ENCODE data around the gene SLIT3. TPM values are rescaled to one million over a fixed set of nuclear protein-coding genes. Genes with fewer than 3 reads are reported as not detected.

SLIT3 gene
- total RNA-seq, 1 donor from 2014 or later: 7.4 TPM

DNA sequence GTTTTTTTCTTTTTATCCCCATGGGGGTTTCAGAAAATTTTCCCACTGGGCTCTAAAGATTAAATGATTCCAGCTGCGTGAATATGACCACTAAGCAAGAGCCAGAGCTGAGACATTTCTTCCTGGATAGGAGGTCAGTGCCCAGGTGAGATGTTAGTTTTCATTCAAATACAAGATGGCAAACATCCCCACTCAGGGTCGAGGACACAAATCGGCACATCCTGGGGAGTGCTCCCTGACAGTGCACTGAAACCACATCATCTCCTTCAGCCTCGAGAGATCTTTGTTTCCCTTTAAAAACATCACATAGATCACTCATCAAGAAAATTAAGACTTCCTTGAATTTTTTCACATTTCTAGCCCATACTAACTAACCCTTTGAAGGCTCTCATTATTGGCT is 448.6 kb downstream of the SLIT3 start:
- no peak for DNase-seq (ENCODE audit: extremely low read depth, low read depth, low spot score)

DNA sequence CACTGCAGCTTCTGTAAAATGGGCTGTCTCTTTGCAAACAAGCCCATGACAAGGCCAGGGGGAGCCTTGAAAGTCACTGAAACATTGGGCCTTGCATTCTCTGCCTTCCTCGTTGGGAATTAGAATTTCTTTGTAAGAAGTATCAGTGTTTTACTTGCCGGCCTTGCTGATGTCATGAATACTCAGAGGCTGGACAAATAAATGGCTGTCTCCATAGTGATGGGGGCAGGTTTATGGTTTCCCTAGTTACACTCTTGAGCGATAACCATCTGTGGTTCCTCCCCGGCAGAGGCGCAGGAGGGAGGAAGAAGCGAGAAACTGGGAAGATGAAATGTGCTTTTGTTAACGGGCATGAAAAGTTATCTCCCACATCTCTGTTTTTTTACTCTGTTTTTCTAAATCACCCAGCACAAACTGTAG is 449.0 kb downstream of the SLIT3 start:
- DNase-seq (ENCODE audit: extremely low read depth, low read depth, low spot score): no peak

DNA sequence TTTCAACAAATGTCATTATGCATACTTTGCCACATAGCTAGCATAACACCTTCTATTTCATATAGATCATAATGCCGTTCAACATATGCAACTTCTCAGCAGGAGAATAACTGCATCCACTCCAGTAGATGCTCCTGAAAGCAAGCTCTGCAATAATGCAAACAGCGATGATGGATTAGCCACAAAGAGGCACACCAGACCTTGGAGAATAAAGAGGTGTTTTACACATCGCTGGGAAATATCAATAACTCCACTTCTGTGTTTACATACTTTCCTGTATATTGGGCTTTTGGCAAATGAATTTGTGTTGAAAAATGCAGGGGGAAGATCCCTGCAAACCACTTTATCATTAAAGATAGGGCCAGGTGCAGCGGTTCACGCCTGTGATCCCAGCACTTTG is 450.3 kb downstream of the SLIT3 start:
- DNase-seq (ENCODE audit: extremely low read depth, low read depth, low spot score): no peak

DNA sequence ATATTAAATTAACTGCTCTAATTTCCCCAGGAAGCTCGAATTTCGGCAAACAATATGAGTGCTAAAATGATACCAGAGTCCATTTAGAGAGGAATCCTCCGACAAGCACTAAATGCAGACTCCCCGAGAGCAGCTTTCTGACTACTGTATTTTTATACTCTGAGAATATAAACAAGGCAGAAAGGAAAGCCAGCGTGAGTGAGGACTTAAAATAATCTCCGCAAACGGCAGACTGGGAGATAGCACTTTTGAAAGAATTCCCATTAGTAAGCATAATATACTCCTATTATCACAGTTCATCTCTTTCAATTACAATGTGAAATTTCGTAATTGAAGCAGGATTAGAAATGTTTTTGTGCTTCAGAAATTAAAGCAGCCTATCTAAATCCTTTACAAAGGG is 452.4 kb downstream of the SLIT3 start:
- no peak for DNase-seq (ENCODE audit: extremely low read depth, low read depth, low spot score)

DNA sequence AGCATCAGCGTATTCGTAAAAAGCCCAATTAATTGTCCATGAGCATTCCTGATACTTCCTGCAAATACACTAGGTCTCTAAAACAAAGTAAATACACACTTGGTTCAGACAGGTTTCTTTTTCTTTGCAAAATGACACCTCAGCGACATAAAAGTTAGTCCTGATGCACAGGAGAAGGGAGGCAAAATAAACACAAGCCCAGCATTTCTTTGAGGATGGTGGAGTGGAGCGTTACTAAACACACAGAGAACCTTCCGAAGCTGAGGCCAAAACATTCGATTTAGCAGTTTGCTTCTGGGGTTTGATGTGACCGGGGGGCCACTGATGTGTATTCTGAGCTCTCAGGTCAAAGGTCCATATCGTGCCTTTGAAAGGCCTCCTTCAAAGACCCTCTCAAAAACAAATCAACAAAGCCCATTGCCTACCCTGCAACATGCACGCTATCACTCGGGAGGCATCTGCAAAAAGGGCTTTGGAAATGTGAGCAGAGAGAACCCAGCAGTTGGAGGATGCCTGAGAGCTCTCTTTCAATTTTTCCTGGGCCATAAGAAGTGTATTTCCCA is 453.3 kb downstream of the SLIT3 start:
- DNase-seq (ENCODE audit: extremely low read depth, low read depth, low spot score): no peak

DNA sequence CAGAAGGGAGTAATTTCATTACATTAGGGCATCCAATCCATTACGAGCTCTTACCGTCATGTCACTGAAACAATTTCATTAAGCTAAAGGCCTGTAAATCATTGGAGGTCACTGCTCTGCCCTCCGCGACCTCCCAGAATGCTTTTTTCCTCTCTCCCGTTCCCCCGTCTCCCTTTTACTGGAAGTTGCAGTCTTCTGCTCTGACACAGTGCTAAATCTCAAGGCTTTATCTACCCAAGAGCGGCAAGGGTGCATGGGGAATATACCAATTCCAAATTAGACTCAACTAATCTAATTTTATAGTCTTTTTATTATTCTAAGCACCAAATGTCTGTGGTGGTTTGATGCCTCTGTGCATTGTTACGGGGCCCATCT is 456.0 kb downstream of the SLIT3 start:
- no peak for DNase-seq (ENCODE audit: extremely low read depth, low read depth, low spot score)

DNA sequence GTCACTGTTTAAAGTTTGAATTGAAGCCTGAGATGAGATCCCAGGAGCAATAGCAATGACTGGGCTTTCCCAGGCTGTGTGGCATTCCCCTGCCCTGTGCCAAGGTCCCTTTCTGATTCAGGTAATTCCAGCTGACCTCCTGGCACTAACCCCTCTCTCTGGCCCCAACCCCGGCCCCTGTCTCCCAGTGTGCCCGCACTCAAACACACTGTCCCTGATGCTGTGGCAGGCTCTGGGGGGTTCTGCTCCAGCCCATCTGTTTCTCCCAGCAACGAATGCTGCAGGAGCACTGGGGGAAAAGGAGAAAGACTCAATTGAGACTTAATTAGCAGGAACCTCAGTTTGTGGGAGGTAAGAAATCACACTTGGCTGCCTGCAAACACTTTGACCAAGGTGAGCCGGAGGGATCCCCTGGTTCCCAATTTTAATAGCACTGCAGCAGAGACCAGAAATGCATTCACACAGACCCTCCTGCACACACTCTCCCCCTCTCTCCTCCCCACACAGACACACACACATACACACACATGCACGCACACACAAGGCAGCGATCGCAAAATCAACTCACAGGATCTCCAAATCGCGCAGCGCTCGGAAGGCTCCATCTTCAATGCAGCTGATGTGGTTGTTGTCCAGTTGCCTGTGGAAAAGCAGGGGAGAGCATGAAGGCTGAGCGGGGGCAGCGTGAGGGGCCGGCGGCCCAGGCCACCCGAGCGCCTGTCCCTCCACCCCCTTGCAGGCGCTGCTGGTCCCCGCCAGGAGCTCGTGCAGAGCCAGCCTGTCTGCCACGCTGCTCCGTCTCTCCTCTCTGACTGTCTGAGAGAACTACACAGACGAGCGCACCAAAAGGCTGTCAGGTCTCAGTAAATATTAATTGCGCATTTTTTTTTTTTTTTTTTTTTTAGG is 456.7 kb downstream of the SLIT3 start:
- DNase-seq (ENCODE audit: extremely low read depth, low read depth, low spot score): no peak

DNA sequence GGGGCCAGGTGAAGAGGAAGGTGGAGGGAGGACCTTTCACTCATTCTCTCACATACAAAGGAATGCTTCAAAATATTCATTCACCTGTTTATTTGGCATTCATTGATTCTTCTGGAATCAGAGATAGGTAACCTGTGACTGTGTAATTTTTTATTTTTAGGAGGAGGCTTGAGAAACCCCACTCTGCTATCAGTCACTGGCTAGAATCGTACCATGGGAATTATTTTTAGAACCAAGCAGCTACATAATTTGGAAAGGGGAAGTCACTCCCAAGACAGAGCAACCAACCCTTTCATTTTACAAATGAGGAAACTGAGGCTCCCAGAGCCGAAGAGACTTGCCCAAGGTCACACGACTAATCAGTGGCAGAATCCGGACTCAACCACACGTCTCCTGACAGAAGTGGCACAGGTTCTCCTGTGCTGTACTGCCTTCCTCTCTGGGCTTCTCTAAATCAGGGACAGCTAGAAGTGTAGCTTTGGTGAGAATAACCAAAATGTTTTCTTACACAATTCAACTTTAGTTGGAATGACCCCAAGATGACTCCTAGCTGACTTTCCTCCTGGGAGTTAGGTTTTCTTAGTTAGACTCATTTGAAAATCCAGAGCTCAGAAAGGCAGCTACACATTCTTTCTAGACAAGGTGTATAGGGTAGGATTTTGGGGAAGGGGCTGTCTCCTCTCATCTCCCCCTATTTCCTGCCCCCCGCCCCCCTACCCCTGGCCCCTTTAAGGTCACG is 457.5 kb downstream of the SLIT3 start:
- no peak for DNase-seq (ENCODE audit: extremely low read depth, low read depth, low spot score)

DNA sequence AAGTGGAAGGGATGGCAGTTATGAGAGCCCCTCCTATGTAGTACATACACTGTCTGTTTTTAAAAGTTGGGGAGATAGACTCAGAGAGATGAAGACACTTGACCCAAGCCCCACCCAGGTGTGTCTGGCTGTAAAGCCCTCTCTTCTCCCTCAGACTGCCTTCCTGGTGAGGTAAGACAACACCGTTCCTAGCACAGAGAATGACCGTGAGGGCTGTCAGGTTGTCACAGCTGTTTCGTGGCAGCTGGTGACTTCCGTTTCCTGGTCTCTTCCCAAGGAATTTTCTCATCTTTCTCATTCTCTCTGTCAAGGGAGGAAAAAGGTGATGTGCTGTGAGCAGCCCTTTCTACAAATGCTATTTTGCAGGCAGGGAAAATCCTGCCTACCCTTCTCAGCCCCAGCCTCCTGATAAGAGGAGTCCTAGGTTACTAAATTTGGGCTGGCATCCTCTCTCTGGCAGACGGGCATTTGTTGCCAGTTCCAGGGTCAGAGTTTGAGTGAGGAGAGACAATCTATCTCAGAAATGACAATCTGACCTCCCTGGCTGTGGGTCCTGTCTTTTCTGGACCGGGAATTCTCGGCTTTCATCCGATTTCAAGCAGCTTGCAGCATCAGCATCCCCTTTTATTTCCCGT is 458.3 kb downstream of the SLIT3 start:
- DNase-seq (ENCODE audit: extremely low read depth, low read depth, low spot score): no peak

DNA sequence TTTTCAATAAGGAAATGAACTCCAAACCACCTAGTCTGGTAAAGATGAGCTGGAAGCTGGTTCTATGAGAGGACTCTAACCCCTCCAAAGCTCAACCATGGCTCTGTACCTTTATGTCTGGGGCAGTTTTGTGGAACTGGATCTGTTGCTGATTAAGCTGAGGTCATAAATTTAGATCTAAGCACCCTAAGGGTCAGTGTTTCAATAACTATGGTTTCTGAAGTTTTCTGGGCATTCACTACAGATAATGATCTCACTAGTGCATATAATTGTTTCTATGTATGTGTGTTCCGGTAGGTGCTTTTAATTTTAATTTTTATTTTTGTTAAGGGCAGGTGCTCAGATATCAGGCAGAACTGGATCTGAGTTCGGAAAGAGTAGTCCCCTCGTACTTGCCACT is 463.1 kb downstream of the SLIT3 start:
- no peak for DNase-seq (ENCODE audit: extremely low read depth, low read depth, low spot score)

DNA sequence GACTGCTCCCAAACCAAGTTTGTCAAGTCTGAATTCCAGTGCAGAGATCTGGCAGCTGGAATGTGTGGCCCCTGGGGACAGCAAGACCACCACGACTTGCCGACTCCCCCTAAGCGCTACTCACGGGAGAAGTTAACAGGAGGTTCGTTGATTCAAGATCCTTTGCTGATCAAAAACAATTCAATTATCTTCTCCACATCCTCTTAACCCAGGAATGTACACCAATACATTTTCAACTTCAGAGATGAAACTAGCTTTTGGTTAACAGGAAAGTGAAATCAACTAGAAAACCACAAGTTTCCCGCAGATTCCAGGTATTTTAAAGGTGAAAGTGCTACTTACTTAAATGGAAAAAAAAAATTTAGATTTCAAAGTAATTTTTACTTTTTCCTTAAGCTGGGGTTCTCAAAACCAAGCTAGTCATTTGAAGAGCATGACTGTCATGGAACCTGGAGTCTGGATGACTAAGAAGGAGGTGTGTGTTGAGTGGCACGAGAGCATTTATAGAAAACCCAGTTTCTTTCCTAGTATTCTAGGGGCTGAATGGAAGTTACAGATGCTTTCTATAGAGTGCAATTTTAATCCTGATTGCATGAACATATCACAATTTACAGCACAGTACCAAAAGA is 464.2 kb downstream of the SLIT3 start:
- DNase-seq (ENCODE audit: extremely low read depth, low read depth, low spot score): no peak

DNA sequence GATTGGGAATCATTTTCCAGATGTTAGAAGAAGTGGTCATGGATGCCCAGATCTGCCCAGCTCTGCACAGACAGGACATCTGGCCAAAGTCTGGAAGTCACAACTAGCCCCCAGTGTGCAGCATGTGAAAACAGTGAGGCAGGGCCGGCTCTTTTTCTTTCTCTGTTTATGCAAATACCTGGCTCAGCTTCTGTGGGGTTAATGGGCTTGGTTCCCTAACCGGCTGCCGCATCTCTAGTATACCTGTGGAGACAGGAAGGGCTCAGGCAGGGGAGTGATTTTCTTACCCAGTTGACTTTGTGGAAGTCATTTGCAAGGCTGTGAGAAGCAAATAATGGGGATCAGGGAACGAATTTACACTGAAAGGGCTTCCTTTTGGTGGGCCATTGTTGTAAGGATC is 467.0 kb downstream of the SLIT3 start:
- no peak for DNase-seq (ENCODE audit: extremely low read depth, low read depth, low spot score)

DNA sequence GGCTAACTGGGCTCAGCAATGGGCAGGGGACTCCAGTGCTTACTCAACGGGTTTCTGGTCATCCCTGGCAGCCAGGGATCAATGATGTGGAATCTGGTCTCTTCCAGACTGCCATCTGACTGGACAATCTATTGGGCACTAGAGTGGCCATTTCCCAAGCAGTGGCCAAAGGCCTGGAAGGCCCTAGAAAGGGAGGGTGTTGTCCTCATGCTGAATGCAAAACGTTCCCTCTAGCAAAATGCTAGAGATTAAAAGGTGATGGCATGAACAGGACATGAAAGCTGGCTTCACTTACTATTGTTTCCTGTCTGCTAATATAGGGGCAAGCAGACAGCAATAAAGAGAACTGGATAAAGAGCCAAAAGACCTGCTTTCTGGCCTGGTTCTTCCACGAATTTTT is 467.6 kb downstream of the SLIT3 start:
- no peak for DNase-seq (ENCODE audit: extremely low read depth, low read depth, low spot score)

DNA sequence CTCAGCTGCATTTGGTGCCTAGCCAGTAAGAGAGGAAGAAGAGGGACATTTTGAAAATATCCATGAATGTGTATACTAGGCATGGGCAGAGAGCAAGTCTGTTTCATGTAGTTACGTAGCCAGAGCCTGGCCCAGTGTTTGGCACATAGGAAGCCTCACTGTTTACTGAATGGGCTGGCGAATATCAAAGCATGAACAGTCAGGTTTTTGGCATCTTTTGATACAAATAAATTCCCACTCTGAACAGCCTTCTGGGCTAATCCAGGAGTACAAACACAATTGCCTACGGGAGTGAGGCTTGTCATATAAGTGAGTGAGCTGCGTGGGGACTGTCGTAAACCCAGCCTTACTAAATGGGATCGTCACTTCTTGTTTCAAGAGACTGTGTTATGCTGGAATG is 468.6 kb downstream of the SLIT3 start:
- no peak for DNase-seq (ENCODE audit: extremely low read depth, low read depth, low spot score)

DNA sequence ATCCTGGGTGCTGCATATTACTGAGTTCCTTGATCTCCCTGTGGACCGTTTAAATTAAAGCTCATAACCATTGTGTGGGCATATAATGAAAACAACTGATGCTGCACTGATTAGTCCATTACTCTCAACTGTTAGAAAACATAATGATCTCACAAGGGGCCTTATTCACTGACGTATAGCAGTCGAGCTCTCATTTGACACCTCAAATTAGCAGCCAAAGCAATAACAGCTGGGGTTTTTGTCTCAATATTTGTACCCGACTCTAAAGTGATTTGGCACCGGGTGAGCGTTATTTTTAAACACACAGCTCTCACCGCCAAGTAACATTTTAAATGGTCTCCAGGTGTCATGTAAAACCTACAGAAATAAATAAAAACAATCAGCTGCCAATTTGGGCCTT is 469.6 kb downstream of the SLIT3 start:
- no peak for DNase-seq (ENCODE audit: extremely low read depth, low read depth, low spot score)

DNA sequence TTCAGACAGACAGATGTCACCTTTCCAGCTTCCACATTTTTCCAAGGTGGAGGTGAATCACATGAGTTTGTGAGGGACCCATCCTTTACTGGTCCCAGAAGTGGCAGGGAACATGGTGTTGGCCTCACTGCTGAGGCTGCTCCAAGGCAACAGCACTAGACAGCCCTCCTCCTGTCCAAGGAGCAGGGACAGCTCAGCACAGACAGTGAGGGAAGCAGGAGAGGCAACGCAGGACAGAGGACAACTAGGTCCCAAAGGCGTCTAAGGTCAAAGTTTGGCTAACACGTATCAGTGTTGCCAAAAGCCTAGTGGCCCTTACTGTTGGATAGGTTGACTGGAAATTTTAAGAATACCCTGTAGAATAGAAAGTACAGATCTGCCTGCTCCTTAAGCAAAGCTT is 470.1 kb downstream of the SLIT3 start:
- no peak for DNase-seq (ENCODE audit: extremely low read depth, low read depth, low spot score)

DNA sequence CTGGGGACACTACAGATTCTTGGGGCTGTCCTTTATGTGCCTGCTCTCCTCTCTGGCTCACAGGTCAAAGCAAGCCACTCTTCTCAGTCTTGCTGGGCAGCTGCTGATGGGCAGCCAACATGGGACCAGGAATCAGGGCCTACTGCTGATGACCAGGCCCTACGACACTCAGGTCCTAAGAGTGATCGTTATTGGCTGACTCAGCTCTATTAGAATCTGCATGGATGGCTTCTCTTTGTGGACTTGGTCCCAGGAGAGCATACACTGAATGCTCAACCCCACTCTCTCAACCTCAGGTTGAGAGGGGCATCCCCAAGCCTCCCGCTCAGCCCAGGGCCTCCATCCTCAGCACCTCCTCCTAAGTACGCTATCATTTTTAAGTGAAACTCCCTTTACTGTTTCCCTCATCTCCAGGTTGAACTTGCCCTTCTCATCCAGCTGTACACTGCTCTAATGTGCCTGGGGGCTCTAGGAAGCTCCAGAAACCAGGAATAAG is 471.0 kb downstream of the SLIT3 start:
- DNase-seq (ENCODE audit: extremely low read depth, low read depth, low spot score): no peak

DNA sequence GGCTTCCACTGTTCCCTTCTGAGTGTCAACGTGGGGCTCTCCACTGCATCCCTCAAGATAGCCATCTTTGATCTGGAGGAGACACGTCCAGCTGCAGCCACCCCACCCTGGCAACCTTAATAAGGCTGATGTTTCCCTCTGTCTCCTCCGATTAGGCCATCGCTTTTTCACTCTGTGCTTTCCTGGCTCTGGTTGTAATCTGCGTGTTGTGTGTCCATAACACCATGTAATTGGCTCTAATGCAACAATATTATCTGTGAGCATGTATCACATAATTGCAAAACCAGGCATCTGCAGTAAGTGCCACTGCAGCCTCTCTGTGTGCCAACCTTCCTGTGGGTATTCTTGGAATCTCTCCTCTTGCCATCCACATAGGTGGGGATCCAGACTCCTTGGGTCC is 471.9 kb downstream of the SLIT3 start:
- no peak for DNase-seq (ENCODE audit: extremely low read depth, low read depth, low spot score)

DNA sequence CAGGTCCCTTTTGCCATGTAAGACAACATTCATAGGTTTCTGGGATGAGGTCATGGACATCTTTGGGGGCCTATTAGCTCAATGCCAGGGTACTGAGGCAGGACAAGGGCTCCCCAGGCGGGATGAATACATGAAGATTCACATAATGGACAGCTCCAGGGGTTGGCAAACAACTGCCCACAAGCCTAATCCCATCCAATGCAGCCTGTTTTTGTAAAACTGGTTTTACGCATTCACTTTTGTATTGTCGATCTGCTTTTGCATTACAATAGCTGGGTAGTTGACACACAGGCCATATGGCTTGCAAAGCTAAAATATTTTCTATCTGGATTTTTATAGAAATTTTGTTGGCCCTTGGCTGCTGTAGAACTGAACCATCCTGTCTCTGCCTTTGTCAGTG is 473.3 kb downstream of the SLIT3 start:
- DNase-seq (ENCODE audit: extremely low read depth, low read depth, low spot score): no peak

DNA sequence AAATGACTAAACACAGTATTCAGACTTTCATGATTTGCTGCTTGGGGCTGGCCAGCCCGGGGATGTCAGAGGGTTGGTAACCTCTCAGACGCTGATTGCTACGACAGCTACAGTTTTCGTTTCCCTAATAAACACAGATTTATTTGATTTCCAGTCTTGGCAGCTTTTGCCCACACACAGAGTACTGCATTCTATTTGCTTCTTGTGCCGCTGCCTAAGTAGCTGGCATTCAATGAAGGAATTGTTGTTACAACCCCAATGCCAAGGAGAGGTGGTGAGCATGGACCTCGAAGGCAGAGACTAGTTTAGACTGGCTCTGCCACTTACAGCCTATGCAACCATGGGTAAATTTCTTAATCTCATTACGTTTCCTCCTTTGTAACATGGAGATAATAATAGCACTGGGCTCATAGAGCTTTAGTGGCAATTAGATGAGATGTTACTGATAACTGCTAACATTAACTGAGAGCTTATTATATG is 474.7 kb downstream of the SLIT3 start:
- DNase-seq (ENCODE audit: extremely low read depth, low read depth, low spot score): no peak

All from glomerular endothelial cell (primary cell).